OCI-LY7 (cell line): ENCODE data around the gene UBR2.

Experiments
- CTCF ChIP-seq: fragments of 200-600 bp; sonication (generic); conservative IDR thresholded peaks from 2 replicates; pipeline ENCODE4 v1.5.1; 2014; ENCODE audit warnings: mild to moderate bottlenecking, antibody characterized with exemption, low read length, moderate library complexity, mixed read lengths
- EZH2phosphoT487 ChIP-seq: fragments of 200-600 bp; sonication (generic); IDR thresholded peaks from 2 replicates; pipeline ENCODE4 v1.6.1; 2018; ENCODE audit warnings: low read depth, borderline replicate concordance, mild to moderate bottlenecking, mixed run types, antibody characterized with exemption, low read length, moderate library complexity, mixed read lengths

- TF ChIP-seq CTCF (no peak), EZH2phosphoT487 (no peak)
Measured at GRCh38 chr6:42598300-42598699, 34.5 kb downstream of the UBR2 start.
